H9 (cell line): Measurements from ENCODE around the gene S100A2. TPM values are rescaled to one million over a fixed set of nuclear protein-coding genes. Genes with fewer than 3 reads are reported as not detected.
"Not testable (repeated sequence)": the region's sequence is repeated elsewhere in the genome, so short reads cannot be mapped to it uniquely, and the experiment has no call there.

ENCODE experiments used
- DNase-seq: peaks from one replicate; pipeline ENCODE4 v3.0.0-alpha.2; 2017
- H2AFZ ChIP-seq: one replicate; pipeline ENCODE4 v1.6.1; 2013; ENCODE audit warnings: mild to moderate bottlenecking, low read length, control low read depth, moderate library complexity
- H2AK5ac ChIP-seq: 2 replicates; pipeline ENCODE4 v1.6.1; 2013; ENCODE audit warnings: low read length, control low read depth, mixed read lengths; ENCODE audit not compliant: insufficient read length
- H2BK120ac ChIP-seq: one replicate; pipeline ENCODE4 v1.6.1; 2013; ENCODE audit warnings: low read depth, mild to moderate bottlenecking, low read length, control low read depth, inconsistent platforms; ENCODE audit not compliant: poor library complexity, severe bottlenecking
- H2BK12ac ChIP-seq: 2 replicates; pipeline ENCODE4 v1.6.1; 2013; ENCODE audit warnings: low read length, control low read depth, mixed read lengths, low read depth; ENCODE audit not compliant: insufficient read length
- H2BK15ac ChIP-seq: 2 replicates; pipeline ENCODE4 v1.6.1; 2013; ENCODE audit warnings: low read depth, low read length, control low read depth
- H2BK20ac ChIP-seq: one replicate; pipeline ENCODE4 v1.6.1; 2013; ENCODE audit warnings: low read depth, mild to moderate bottlenecking, low read length, control low read depth, inconsistent platforms; ENCODE audit not compliant: poor library complexity, severe bottlenecking
- H2BK5ac ChIP-seq: 2 replicates; pipeline ENCODE4 v1.6.1; 2013; ENCODE audit warnings: low read length, control low read depth, mixed read lengths; ENCODE audit not compliant: insufficient read length
- H3K14ac ChIP-seq: 2 replicates; pipeline ENCODE4 v1.6.1; 2013; ENCODE audit warnings: low read length, control low read depth; ENCODE audit not compliant: insufficient read depth
- H3K18ac ChIP-seq: 2 replicates; pipeline ENCODE4 v1.6.1; 2013; ENCODE audit warnings: low read depth, mild to moderate bottlenecking, mixed read lengths, low read length, control low read depth; ENCODE audit not compliant: insufficient read length
- H3K23ac ChIP-seq: 2 replicates; pipeline ENCODE4 v1.6.1; 2013; ENCODE audit warnings: low read length, control low read depth, mixed read lengths, low read depth; ENCODE audit not compliant: insufficient read length
- H3K23me2 ChIP-seq: 2 replicates; pipeline ENCODE4 v1.6.1; 2013; ENCODE audit warnings: low read depth, mild to moderate bottlenecking, mixed read lengths, low read length, control low read depth; ENCODE audit not compliant: insufficient read length, poor library complexity, severe bottlenecking
- H3K27ac ChIP-seq: 2 replicates; pipeline ENCODE4 v1.5.1; 2013; ENCODE audit warnings: low read length, control low read depth, mixed read lengths, low read depth; ENCODE audit not compliant: insufficient read length
- H3K27me3 ChIP-seq: 2 replicates; pipeline ENCODE4 v1.6.1; 2013; ENCODE audit warnings: low read length, control low read depth, inconsistent platforms; ENCODE audit not compliant: insufficient read depth
- H3K4ac ChIP-seq: 2 replicates; pipeline ENCODE4 v1.6.1; 2013; ENCODE audit warnings: low read depth, mild to moderate bottlenecking, control low read depth, inconsistent platforms, low read length, moderate library complexity
- H3K4me1 ChIP-seq: 2 replicates; pipeline ENCODE4 v1.6.1; 2013; ENCODE audit warnings: low read length, control low read depth, inconsistent platforms; ENCODE audit not compliant: insufficient read depth
- H3K4me2 ChIP-seq: 2 replicates; pipeline ENCODE4 v1.6.1; 2013; ENCODE audit warnings: low read length, control low read depth, mixed read lengths; ENCODE audit not compliant: insufficient read length, insufficient read depth
- H3K56ac ChIP-seq: 2 replicates; pipeline ENCODE4 v1.6.1; 2013; ENCODE audit warnings: low read depth, mild to moderate bottlenecking, mixed read lengths, low read length, control low read depth; ENCODE audit not compliant: insufficient read length
- H3K79me1 ChIP-seq: 2 replicates; pipeline ENCODE4 v1.6.1; 2013; ENCODE audit warnings: low read depth, mild to moderate bottlenecking, moderate library complexity, low read length, control low read depth, inconsistent platforms; ENCODE audit not compliant: insufficient read depth, poor library complexity, severe bottlenecking
- H3K79me2 ChIP-seq: 2 replicates; pipeline ENCODE4 v1.6.1; 2013; ENCODE audit warnings: low read length, control low read depth, inconsistent platforms; ENCODE audit not compliant: insufficient read depth
- H3K9ac ChIP-seq: 2 replicates; pipeline ENCODE4 v1.6.1; 2013; ENCODE audit warnings: low read length, control low read depth, mixed read lengths; ENCODE audit not compliant: insufficient read length; ENCODE audit errors: extremely low read depth
- H3K9me3 ChIP-seq: one replicate; pipeline ENCODE4 v1.6.1; 2013; ENCODE audit warnings: low read depth, low read length, inconsistent platforms; ENCODE audit not compliant: control insufficient read depth
- H3T11ph ChIP-seq: one replicate; pipeline ENCODE4 v1.6.1; 2013; ENCODE audit warnings: mild to moderate bottlenecking, low read length, control low read depth, inconsistent platforms
- H4K20me1 ChIP-seq: one replicate; pipeline ENCODE4 v1.6.1; 2013; ENCODE audit not compliant: control insufficient read depth, insufficient read length, insufficient read depth
- H4K5ac ChIP-seq: 2 replicates; pipeline ENCODE4 v1.6.1; 2013; ENCODE audit warnings: low read depth, mild to moderate bottlenecking, mixed read lengths, low read length, control low read depth; ENCODE audit not compliant: insufficient read length
- H4K8ac ChIP-seq: replicated peaks from 2 replicates; pipeline ENCODE4 v1.6.1; 2013; ENCODE audit warnings: low read length, control low read depth, mixed read lengths, low read depth; ENCODE audit not compliant: insufficient read length
- H4K91ac ChIP-seq: 2 replicates; pipeline ENCODE4 v1.6.1; 2013; ENCODE audit warnings: low read depth, mild to moderate bottlenecking, moderate library complexity, mixed read lengths, low read length, control low read depth; ENCODE audit not compliant: insufficient read length
- H3K27ac Mint-ChIP-seq, 3 experiments: 2 replicates in 2 of 3; 3 replicates in 1 of 3; pipeline ENCODE4 v1.8.0; 2020 to 2021; ENCODE audit warnings: mixed read lengths in 3 of 3, mild to moderate bottlenecking in 1 of 3, moderate library complexity in 1 of 3
- H3K27me3 Mint-ChIP-seq: 2 replicates; pipeline ENCODE4 v1.8.0; 2021; ENCODE audit warnings: low read depth, mild to moderate bottlenecking, moderate library complexity, mixed read lengths
- H3K36me3 Mint-ChIP-seq, 3 experiments: 2 replicates in 2 of 3; 3 replicates in 1 of 3; pipeline ENCODE4 v1.8.0; 2020 to 2021; ENCODE audit warnings: low read depth in 3 of 3, mixed read lengths in 3 of 3; ENCODE audit not compliant: insufficient read depth in 1 of 3
- H3K4me1 Mint-ChIP-seq, 2 experiments: 2 replicates each; pipeline ENCODE4 v1.8.0; 2020; ENCODE audit warnings: mixed read lengths in 2 of 2
- H3K4me3 Mint-ChIP-seq, 2 experiments: 2 replicates in 1 of 2; 3 replicates in 1 of 2; pipeline ENCODE4 v1.8.0; 2020 to 2021; ENCODE audit warnings: mild to moderate bottlenecking in 2 of 2, mixed read lengths in 2 of 2, moderate library complexity in 1 of 2
- H3K9me3 Mint-ChIP-seq, 2 experiments: 2 replicates in 1 of 2; 3 replicates in 1 of 2; pipeline ENCODE4 v1.8.0; 2020; ENCODE audit warnings: mild to moderate bottlenecking in 2 of 2, mixed read lengths in 2 of 2, moderate library complexity in 1 of 2
- CTCF ChIP-seq: fragments of 200-600 bp; sonication (generic); conservative IDR thresholded peaks from 3 replicates; pipeline ENCODE4 v1.8.0; 2021; ENCODE audit warnings: antibody characterized with exemption, mild to moderate bottlenecking
- WGBS: extraction: QIAGEN DNeasy Blood & Tissue Kit; methylation state at CpG from one replicate; pipeline ENCODE4 v1.1.7; 2013; ENCODE audit warnings: missing lambda C conversion rate, low lambda C conversion rate, mixed read lengths; ENCODE audit not compliant: insufficient read length; ENCODE audit errors: extremely low coverage; 5-methylcytosine and 5-hydroxymethylcytosine counted together
- total RNA-seq: library from RNA; stranded (reverse); gene quantifications from 2 replicates; pipeline ENCODE4 v1.2.1, GENCODE V29; 2021

Gene S100A2
- total RNA-seq, 1 experiment from 2014 or later: 0.57 TPM

GRCh38 chr1:153525088-153525728 is 40.4 kb downstream of the S100A2 start:
- Histone ChIP-seq H3T11ph (no peak overlapping the region), H3K23ac (no peak overlapping the region), H2AFZ (no peak overlapping the region), H4K5ac (no peak overlapping the region), H2BK20ac (no peak overlapping the region), H3K4ac (no peak overlapping the region), H2BK12ac (no peak overlapping the region), H3K27ac (no peak overlapping the region), H3K14ac (no peak overlapping the region), H2BK15ac (no peak overlapping the region), H3K23me2 (no peaks in the 10 kb centered on the region), H3K27me3 (no peaks in the 10 kb centered on the region), H3K79me1 (no peaks in the 10 kb centered on the region), H4K20me1 (no peaks in the 10 kb centered on the region), H4K8ac (no peak overlapping the region), H3K9me3 (no peaks in the 10 kb centered on the region), H3K9ac (no peak overlapping the region), H4K91ac (no peak overlapping the region), H2BK5ac (no peak overlapping the region), H2AK5ac (no peak overlapping the region), H2BK120ac (no peak overlapping the region), H3K4me1 (peaks cover 10% of the 10 kb centered on the region; the same call in 1 of the 2 replicates), H3K4me2 (no peak overlapping the region), H3K56ac (no peak overlapping the region), H3K18ac (no peak overlapping the region), H3K79me2 (no peaks in the 10 kb centered on the region)
- no CpG with 5 or more reads among the region's 3 CpGs for WGBS
- Mint-ChIP-seq H3K27me3 (peaks cover 15% of the 10 kb centered on the region), H3K4me3 (no peak overlapping the region), H3K27ac (no peak overlapping the region), H3K9me3 (peaks cover 2 to 3% of the 10 kb centered on the region in 2 experiments; a peak in 3 of 5 replicates), H3K4me1 (peaks cover 35 to 36% of the 10 kb centered on the region in 2 experiments), H3K36me3 (0 out of 7 replicates have a peak, but pooled peaks cover 0 to 2% (median 0%) of the 10 kb centered on the region in 3 experiments)
- DNase-seq: no peak
- no peak for TF ChIP-seq CTCF

GRCh38 chr1:153522353-153523048 is 43.1 kb downstream of the S100A2 start:
- not testable (repeated sequence) for H3T11ph ChIP-seq, H4K91ac ChIP-seq, H3K9me3 ChIP-seq, H2BK20ac ChIP-seq, H3K79me2 ChIP-seq, H3K9ac ChIP-seq, H3K36me3 Mint-ChIP-seq, H2BK15ac ChIP-seq, H3K4me2 ChIP-seq, H3K9me3 Mint-ChIP-seq, H2BK5ac ChIP-seq, H3K18ac ChIP-seq, H3K23ac ChIP-seq, H3K56ac ChIP-seq, H2BK12ac ChIP-seq, H2AK5ac ChIP-seq, H3K79me1 ChIP-seq, H3K4ac ChIP-seq, H3K27me3 ChIP-seq, H4K20me1 ChIP-seq, H3K4me1 ChIP-seq, DNase-seq, H3K14ac ChIP-seq, H2BK120ac ChIP-seq, H2AFZ ChIP-seq, H3K4me3 Mint-ChIP-seq, H3K27ac ChIP-seq, H3K23me2 ChIP-seq, H4K8ac ChIP-seq, H4K5ac ChIP-seq
- peak overlapping the region in 2 of 3 experiments; percentile 52 to 87; a peak in 2 of 7 replicates for H3K27ac Mint-ChIP-seq
- peaks cover 39 to 46% of the 10 kb centered on the region in 2 experiments for H3K4me1 Mint-ChIP-seq
- H3K27me3 Mint-ChIP-seq: peaks cover 37% of the 10 kb centered on the region
- WGBS: no CpG with 5 or more reads among the region's 14 CpGs
